Endodermal cell (in vitro differentiated cells): Measurements from ENCODE around the gene DGKD. TPM values are rescaled to one million over a fixed set of nuclear protein-coding genes. Genes with fewer than 3 reads are reported as not detected.

Source experiments
- DNase-seq: peaks from one replicate; pipeline ENCODE4 v3.0.0-alpha.2; 2017
- H3K27ac ChIP-seq: 2 replicates; pipeline ENCODE4 v1.5.1; 2013; ENCODE audit warnings: mild to moderate bottlenecking, low read depth, low read length, moderate library complexity
- H3K27me3 ChIP-seq: 2 replicates; pipeline ENCODE4 v1.6.1; 2013; ENCODE audit warnings: mild to moderate bottlenecking, low read length, moderate library complexity; ENCODE audit not compliant: insufficient read depth, control insufficient read depth, poor library complexity, severe bottlenecking
- H3K36me3 ChIP-seq: 2 replicates; pipeline ENCODE4 v1.7.0; 2013; ENCODE audit warnings: mild to moderate bottlenecking, low read length, moderate library complexity; ENCODE audit not compliant: control insufficient read depth, insufficient read depth
- H3K4me1 ChIP-seq: one replicate; pipeline ENCODE4 v1.7.0; 2013; ENCODE audit warnings: low read length; ENCODE audit not compliant: control insufficient read depth, insufficient read depth
- H3K4me3 ChIP-seq: 2 replicates; pipeline ENCODE4 v1.5.1; 2013; ENCODE audit warnings: mild to moderate bottlenecking, low read length, moderate library complexity
- H3K9ac ChIP-seq: 2 replicates; pipeline ENCODE4 v1.6.1; 2013; ENCODE audit warnings: mild to moderate bottlenecking, low read length, moderate library complexity; ENCODE audit not compliant: poor library complexity, severe bottlenecking; ENCODE audit errors: extremely low read depth
- H3K9me3 ChIP-seq: 2 replicates; pipeline ENCODE4 v1.6.1; 2013; ENCODE audit warnings: mild to moderate bottlenecking, low read length, moderate library complexity; ENCODE audit not compliant: control insufficient read depth
- H3K27ac Mint-ChIP-seq: 2 replicates; pipeline ENCODE4 v1.8.0; 2020; ENCODE audit warnings: mixed read lengths
- H3K27me3 Mint-ChIP-seq: 2 replicates; pipeline ENCODE4 v1.8.0; 2021; ENCODE audit warnings: mild to moderate bottlenecking, mixed read lengths; ENCODE audit not compliant: insufficient read depth
- H3K36me3 Mint-ChIP-seq: 2 replicates; pipeline ENCODE4 v1.8.0; 2020; ENCODE audit warnings: low read depth, mixed read lengths
- H3K4me1 Mint-ChIP-seq: 2 replicates; pipeline ENCODE4 v1.8.0; 2020; ENCODE audit warnings: mixed read lengths
- H3K4me3 Mint-ChIP-seq: 2 replicates; pipeline ENCODE4 v1.8.0; 2020; ENCODE audit warnings: mild to moderate bottlenecking, moderate library complexity, mixed read lengths
- H3K9me3 Mint-ChIP-seq: 2 replicates; pipeline ENCODE4 v1.8.0; 2020; ENCODE audit warnings: mild to moderate bottlenecking, mixed read lengths
- CTCF ChIP-seq: fragments of 200-600 bp; sonication (generic); conservative IDR thresholded peaks from 2 replicates; pipeline ENCODE4 v1.5.0; 2021; ENCODE audit warnings: antibody characterized with exemption, mild to moderate bottlenecking
- WGBS, 2 experiments: methylation state at CpG; one replicate each; pipeline versions ENCODE4 v1.1.5 to v1.1.7; 2013; ENCODE audit warnings: missing lambda C conversion rate in 2 of 2, mixed read lengths in 1 of 2; ENCODE audit not compliant: insufficient coverage in 1 of 2, insufficient read length in 1 of 2; 5-methylcytosine and 5-hydroxymethylcytosine counted together
- total RNA-seq, 2 donors: library from RNA; stranded (reverse); fragmentation: NEBNext Ultra II Directional in 1 of 2; extraction: Animal tissue kit (Norgen Biotek cat#: 25700) in 1 of 2; gene quantifications; 2 replicates in 1 of 2; 3 replicates in 1 of 2; pipeline ENCODE4 v1.2.1, GENCODE V29; 2021

DGKD gene
- total RNA-seq, 2 donors from 2014 or later, result 39.2 to 46.9 TPM

- no peak for TF ChIP-seq CTCF
- no peaks in the 10 kb centered on the region for H3K36me3 ChIP-seq
- no peak overlapping the region for H3K4me3 Mint-ChIP-seq
- no peak overlapping the region for H3K27ac ChIP-seq
- H3K27me3 Mint-ChIP-seq, result peaks cover 8% of the 10 kb centered on the region
- WGBS, 2 experiments, result 92% methylated on average over 4 to 5 of the region's 5 CpGs
- peaks cover 6% of the 10 kb centered on the region for H3K9me3 ChIP-seq
- peaks cover 6% of the 10 kb centered on the region for H3K9me3 Mint-ChIP-seq
- no peak overlapping the region for H3K4me3 ChIP-seq
- H3K27me3 ChIP-seq, result no peaks in the 10 kb centered on the region
- DNase-seq, result no peak
- no peak overlapping the region for H3K27ac Mint-ChIP-seq
- H3K9ac ChIP-seq, result no peak overlapping the region
- no peaks in the 10 kb centered on the region for H3K36me3 Mint-ChIP-seq
- H3K4me1 ChIP-seq, result no peaks in the 10 kb centered on the region
- peaks cover 8% of the 10 kb centered on the region for H3K4me1 Mint-ChIP-seq
Measured at GRCh38 chr2:233342301-233342700, 12.0 kb upstream of the DGKD start.

- no peak overlapping the region for H3K27ac ChIP-seq
- DNase-seq, result no peak
- no peaks in the 10 kb centered on the region for H3K36me3 ChIP-seq
- WGBS, 2 experiments, result 85 to 94% methylated on average over 11 to 15 of the region's 15 CpGs
- H3K4me1 ChIP-seq, result no peaks in the 10 kb centered on the region
- Mint-ChIP-seq H3K4me3 (no peak overlapping the region), H3K9me3 (peaks cover 6% of the 10 kb centered on the region), H3K27ac (no peak overlapping the region), H3K36me3 (no peaks in the 10 kb centered on the region), H3K27me3 (peaks cover 10% of the 10 kb centered on the region), H3K4me1 (peaks cover 12% of the 10 kb centered on the region)
- no peak overlapping the region for H3K4me3 ChIP-seq
- H3K9me3 ChIP-seq, result peaks cover 6% of the 10 kb centered on the region
- no peak overlapping the region for H3K9ac ChIP-seq
- H3K27me3 ChIP-seq, result peaks cover 6% of the 10 kb centered on the region
- no peak for TF ChIP-seq CTCF
Measured at GRCh38 chr2:233343171-233343705, 11.1 kb upstream of the DGKD start.

- Histone ChIP-seq H3K9me3 (peaks cover 2% of the 10 kb centered on the region), H3K36me3 (no peaks in the 10 kb centered on the region), H3K27me3 (peaks cover 38% of the 10 kb centered on the region), H3K4me1 (no peaks in the 10 kb centered on the region), H3K4me3 (no peak overlapping the region), H3K27ac (no peak overlapping the region), H3K9ac (no peak overlapping the region)
- H3K4me1 Mint-ChIP-seq, result peaks cover 17% of the 10 kb centered on the region
- H3K27ac Mint-ChIP-seq, result no peak overlapping the region
- no peak for DNase-seq
- peaks cover 3% of the 10 kb centered on the region for H3K9me3 Mint-ChIP-seq
- WGBS, 2 experiments, result 93 to 97% methylated on average over 12 of the region's 12 CpGs
- no peak for TF ChIP-seq CTCF
- peaks cover 38% of the 10 kb centered on the region for H3K27me3 Mint-ChIP-seq
- no peak overlapping the region for H3K4me3 Mint-ChIP-seq
- no peaks in the 10 kb centered on the region for H3K36me3 Mint-ChIP-seq
Measured at GRCh38 chr2:233346376-233346775, 7.9 kb upstream of the DGKD start.
